ENCODE data around the gene ACVRL1. TPM values are rescaled to one million over a fixed set of nuclear protein-coding genes. Genes with fewer than 3 reads are reported as not detected.

The ACVRL1 gene
- total RNA-seq, 1 donor from 2014 or later, result 36.9 TPM

DNA sequence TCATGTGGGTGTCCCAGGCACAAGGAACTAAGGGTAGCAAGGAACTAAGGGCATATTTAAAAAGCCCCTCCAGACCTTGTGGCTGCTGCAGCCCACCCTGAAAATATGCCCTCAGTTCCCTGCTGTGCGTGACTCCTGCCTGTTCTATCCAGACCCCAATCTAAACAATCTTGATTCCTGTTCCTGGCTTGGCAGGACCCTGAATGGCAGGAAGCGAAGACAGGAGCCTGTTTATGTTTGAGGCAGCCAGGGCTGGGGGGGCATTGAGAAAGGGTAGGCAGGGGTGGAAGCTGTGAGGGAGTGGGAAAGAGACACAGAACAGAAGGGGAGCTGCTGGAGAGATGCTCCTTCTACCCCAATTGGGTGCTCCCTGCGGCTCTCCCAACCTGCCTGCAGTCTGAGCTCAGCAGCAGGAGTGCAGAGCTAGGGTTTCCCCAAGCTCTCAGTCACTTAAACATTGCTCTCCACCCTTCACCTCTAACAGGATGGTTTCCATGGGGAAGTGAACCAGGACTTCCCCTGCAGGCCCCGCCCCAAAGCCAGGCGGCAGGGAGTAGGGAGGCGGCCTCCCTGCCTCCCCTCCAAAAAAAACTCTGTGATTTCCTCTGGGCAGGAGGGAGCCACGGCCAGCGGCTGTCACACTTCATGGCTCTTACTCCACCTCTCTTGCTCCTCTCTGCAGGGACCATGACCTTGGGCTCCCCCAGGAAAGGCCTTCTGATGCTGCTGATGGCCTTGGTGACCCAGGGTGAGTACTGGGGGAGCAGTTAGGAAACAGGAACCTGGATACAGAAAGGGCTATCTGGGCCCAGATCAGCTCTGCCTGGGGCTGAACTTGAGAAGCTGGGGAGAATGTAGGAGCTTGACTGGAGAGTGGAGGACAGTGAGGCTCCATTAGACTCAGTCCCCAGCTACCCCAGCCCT lies 4.7 kb downstream of the ACVRL1 start:
- Histone ChIP-seq H3K4me1 (peaks cover 90% of the 10 kb centered on the region), H3K4me3 (peak overlapping the region; percentile 74)

DNA sequence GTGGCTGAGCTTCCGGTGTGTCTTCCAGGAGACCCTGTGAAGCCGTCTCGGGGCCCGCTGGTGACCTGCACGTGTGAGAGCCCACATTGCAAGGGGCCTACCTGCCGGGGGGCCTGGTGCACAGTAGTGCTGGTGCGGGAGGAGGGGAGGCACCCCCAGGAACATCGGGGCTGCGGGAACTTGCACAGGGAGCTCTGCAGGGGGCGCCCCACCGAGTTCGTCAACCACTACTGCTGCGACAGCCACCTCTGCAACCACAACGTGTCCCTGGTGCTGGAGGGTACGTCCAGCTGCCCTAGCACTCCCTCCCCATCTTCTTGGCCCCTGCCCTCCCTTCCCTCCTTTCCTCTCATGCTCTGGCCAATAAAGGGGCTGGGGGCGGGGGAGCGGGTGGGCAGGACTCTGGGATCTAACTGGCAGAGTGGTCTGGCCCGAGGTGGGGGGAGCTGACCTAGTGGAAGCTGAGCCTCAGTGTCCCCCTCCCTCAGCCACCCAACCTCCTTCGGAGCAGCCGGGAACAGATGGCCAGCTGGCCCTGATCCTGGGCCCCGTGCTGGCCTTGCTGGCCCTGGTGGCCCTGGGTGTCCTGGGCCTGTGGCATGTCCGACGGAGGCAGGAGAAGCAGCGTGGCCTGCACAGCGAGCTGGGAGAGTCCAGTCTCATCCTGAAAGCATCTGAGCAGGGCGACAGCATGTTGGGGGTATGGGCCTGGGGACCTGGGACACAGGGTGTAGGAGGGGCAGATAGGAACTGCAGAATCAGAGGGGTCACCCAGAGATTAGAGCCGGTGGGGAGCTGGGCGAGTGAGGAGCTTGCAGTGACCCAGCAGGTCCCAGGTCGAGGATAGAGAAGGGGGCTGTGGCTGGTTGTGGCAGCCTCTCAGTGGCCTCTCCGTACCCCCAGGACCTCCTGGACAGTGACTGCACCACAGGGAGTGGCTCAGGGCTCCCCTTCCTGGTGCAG lies 6.0 kb downstream of the ACVRL1 start:
- Histone ChIP-seq H3K36me3 (peaks cover 33% of the 10 kb centered on the region), H3K4me1 (peaks cover 90% of the 10 kb centered on the region), H3K9me3 (replicated peaks) (no peaks in the 10 kb centered on the region), H3K27me3 (ENCODE audit: low read depth) (peaks cover 4% of the 10 kb centered on the region), H3K4me3 (peak overlapping the region; percentile 74), H3K27ac (replicated peaks) (peak overlapping the region; percentile 94)
- TF ChIP-seq, protein P1, sequence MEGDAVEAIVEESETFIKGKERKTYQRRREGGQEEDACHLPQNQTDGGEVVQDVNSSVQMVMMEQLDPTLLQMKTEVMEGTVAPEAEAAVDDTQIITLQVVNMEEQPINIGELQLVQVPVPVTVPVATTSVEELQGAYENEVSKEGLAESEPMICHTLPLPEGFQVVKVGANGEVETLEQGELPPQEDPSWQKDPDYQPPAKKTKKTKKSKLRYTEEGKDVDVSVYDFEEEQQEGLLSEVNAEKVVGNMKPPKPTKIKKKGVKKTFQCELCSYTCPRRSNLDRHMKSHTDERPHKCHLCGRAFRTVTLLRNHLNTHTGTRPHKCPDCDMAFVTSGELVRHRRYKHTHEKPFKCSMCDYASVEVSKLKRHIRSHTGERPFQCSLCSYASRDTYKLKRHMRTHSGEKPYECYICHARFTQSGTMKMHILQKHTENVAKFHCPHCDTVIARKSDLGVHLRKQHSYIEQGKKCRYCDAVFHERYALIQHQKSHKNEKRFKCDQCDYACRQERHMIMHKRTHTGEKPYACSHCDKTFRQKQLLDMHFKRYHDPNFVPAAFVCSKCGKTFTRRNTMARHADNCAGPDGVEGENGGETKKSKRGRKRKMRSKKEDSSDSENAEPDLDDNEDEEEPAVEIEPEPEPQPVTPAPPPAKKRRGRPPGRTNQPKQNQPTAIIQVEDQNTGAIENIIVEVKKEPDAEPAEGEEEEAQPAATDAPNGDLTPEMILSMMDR (IDR thresholded peaks at IDR 0.05; ENCODE audit: borderline replicate concordance), result no peak
- intact Hi-C loops (cut with micrococcal nuclease), result no loop called here
- no peak for DNase-seq

More for the DNA sequence above, 4.7 kb downstream of the ACVRL1 start:
- Histone ChIP-seq H3K9me3 (replicated peaks) (no peaks in the 10 kb centered on the region), H3K36me3 (peaks cover 24% of the 10 kb centered on the region), H3K27ac (replicated peaks) (peak overlapping the region; percentile 94), H3K27me3 (ENCODE audit: low read depth) (peaks cover 17% of the 10 kb centered on the region)
- DNase-seq, result no peak
- intact Hi-C loops (cut with micrococcal nuclease), result no loop called here
- TF ChIP-seq, protein P1 (IDR thresholded peaks at IDR 0.05; ENCODE audit: borderline replicate concordance), result no peak

DNA sequence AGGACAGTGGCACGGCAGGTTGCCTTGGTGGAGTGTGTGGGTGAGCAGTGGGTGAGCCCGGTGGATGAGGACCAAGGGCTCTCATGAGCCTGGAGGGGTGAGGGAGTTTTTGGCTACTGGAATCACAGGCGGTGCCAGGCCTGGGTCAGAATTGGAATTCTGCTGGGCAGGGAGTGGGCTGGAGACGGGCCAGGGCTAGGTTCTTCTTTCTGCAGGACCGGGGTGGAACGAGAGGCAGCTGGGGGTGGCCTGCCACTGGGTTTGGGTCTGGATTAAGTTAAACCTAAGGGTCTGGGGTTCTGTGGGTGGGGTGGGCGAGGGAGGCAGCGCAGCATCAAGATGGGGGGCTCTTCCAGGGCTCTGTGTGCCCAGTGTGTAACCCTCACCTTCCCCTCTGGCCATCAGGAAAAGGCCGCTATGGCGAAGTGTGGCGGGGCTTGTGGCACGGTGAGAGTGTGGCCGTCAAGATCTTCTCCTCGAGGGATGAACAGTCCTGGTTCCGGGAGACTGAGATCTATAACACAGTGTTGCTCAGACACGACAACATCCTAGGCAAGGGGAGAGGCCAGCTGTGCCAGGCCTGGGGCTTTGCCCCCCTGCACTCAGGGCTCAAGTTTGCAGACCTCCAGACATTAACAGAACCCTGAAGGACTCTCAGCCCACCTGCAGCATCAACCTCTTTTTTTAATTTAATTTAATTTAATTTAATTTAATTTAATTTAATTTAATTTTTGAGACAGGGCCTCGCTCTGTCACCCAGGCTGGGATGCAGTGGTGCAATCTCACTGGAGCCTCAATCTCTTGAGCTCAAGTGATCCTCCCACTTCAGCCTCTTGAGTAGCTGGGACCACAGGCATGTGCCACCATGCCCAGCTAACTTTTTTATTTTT lies 7.0 kb downstream of the ACVRL1 start:
- peak overlapping the region; percentile 94 for H3K27ac ChIP-seq (replicated peaks)

DNA sequence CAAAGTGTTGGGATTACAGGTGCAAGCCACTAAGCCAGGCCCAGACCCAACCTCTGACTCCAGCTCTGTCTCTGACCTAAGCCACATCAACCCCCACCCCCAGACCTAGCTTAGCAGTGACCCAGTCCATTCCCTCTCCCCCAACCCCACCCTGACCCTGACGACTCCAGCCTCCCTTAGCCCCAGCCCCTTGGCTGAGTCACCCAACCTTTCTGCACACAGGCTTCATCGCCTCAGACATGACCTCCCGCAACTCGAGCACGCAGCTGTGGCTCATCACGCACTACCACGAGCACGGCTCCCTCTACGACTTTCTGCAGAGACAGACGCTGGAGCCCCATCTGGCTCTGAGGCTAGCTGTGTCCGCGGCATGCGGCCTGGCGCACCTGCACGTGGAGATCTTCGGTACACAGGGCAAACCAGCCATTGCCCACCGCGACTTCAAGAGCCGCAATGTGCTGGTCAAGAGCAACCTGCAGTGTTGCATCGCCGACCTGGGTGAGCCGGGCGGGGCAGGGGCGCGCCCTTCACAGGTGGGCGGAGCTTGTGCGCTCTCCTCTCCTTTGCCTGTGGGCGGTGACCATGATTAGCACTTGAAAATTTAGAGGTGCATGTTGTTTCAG lies 7.8 kb downstream of the ACVRL1 start:
- Histone ChIP-seq H3K36me3 (peaks cover 46% of the 10 kb centered on the region), H3K27me3 (ENCODE audit: low read depth) (no peaks in the 10 kb centered on the region), H3K9me3 (replicated peaks) (no peaks in the 10 kb centered on the region), H3K4me3 (no peak overlapping the region), H3K27ac (replicated peaks) (no peak overlapping the region), H3K4me1 (peaks cover 74% of the 10 kb centered on the region)
- no peak for DNase-seq
- TF ChIP-seq, protein P1 (IDR thresholded peaks at IDR 0.05; ENCODE audit: borderline replicate concordance), result no peak
- intact Hi-C loops (cut with micrococcal nuclease), result no loop called here

More for the DNA sequence above, 7.0 kb downstream of the ACVRL1 start:
- peak; percentile 55 for DNase-seq
- H3K36me3 ChIP-seq, result peaks cover 38% of the 10 kb centered on the region
- no peaks in the 10 kb centered on the region for H3K9me3 ChIP-seq (replicated peaks)
- peaks cover 83% of the 10 kb centered on the region for H3K4me1 ChIP-seq
- H3K27me3 ChIP-seq (ENCODE audit: low read depth), result no peaks in the 10 kb centered on the region
- TF ChIP-seq, protein P1 (IDR thresholded peaks at IDR 0.05; ENCODE audit: borderline replicate concordance), result no peak
- H3K4me3 ChIP-seq, result peak overlapping the region; percentile 74
- intact Hi-C loops (cut with micrococcal nuclease), result no loop called here

All from left ventricle myocardium inferior (tissue), 1 donor.